GM19193 (cell line): Measurements from ENCODE around the gene RASGRF1.

ENCODE experiments used
- POLR2A ChIP-seq: IDR thresholded peaks from 4 replicates; pipeline ENCODE4 v1.6.1; 2011; ENCODE audit not compliant: insufficient read depth, insufficient read length; ENCODE audit errors: extremely low read depth

Gene RASGRF1

DNA sequence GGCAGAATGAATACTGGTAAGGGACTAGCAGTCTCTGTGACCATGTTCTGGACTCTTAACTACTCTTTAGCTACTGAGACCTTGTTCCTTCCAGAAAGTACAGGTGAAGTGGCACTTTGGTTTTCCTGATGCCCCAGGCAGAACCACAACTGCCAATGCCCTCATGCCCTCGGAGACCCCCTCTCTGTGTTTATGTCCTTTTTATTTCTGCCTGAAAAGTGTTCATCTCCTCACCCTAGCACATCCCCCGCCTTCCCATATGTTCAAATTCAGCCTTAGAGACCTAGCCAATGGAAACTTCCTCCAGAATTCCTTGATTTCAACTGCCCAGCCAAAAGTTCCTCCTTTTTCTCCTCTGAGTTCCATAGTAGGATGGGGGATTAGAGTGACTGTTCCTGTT lies 23.3 kb upstream of the RASGRF1 start:
- TF ChIP-seq POLR2A, result no peak

- no peak for TF ChIP-seq POLR2A
Measured at GRCh38 chr15:79105141-79105540, 14.6 kb upstream of the RASGRF1 start.

- TF ChIP-seq POLR2A, result no peak
Measured at GRCh38 chr15:79102595-79102994, 12.0 kb upstream of the RASGRF1 start.

DNA sequence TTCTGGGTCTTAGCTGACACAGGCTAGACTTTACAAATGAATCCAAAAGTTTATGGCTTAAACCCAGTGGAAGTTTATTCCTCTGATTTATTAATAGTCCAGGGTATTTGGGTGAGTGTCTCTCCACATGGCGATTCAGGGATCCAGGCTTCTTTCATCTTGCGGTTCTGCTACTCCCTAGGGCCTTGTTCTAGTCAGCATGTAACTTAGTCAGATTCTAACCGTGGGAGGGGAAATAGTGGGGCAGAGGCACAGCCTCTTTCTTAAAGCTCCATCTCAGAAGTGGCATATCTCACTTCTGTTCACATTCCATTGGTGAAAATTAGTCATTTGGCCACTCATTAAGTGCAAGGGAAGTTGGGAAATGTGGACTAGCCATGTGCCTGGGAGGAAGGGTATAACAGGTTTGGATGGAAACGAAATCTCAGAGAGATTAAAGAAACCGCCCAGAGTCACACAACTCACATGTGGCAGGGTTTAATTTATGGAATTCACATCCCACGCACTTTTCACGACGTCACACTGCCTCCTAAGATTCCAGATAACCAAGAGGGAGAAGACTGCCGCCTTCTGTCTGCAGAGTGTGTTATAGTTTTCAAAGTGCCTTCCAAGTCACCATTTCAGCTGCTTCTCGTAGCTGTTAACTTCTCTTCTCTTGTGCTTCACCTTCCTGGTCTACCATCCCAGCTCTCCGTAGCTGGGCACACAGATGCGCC lies 11.4 kb upstream of the RASGRF1 start:
- TF ChIP-seq POLR2A, result no peak

GRCh38 chr15:79099692-79100091 lies 9.1 kb upstream of the RASGRF1 start:
- no peak for TF ChIP-seq POLR2A

- no peak for TF ChIP-seq POLR2A
Measured at GRCh38 chr15:79094611-79095021, 4.0 kb upstream of the RASGRF1 start.

DNA sequence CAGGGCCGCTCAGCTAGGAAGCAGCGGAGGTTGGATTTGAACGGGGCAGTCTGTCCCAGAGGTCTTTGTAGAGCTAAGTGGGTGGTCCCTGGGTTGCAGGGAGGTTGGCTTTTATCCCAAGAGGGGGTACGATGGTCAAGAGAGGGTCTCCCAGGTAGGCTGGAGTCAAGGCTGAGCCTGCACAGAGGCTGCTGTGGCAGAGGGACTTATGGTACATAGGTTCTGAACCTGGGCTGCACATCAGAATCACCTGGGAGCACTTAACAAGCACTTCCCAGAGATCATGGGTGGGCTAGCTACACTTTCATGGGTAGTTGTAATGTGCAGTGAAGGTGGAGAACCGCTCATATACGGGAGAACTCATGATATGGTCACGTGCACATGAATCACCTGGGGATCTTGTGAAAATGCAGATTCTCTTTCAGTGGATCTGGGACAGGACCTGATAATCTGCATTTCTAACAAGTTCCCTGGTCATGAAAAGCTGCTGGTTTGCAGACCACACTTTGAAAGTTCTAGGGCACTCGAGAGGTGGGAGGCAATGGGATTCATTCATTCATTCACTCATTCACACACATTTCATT lies 2.9 kb upstream of the RASGRF1 start:
- TF ChIP-seq POLR2A, result no peak

GRCh38 chr15:79092382-79092781 lies 1.8 kb upstream of the RASGRF1 start:
- no peak for TF ChIP-seq POLR2A

- TF ChIP-seq POLR2A, result no peak
Measured at GRCh38 chr15:79091204-79091867, 756 bp upstream of the RASGRF1 start.

GRCh38 chr15:79089890-79090486 lies 592 bp downstream of the RASGRF1 start:
- no peak for TF ChIP-seq POLR2A

DNA sequence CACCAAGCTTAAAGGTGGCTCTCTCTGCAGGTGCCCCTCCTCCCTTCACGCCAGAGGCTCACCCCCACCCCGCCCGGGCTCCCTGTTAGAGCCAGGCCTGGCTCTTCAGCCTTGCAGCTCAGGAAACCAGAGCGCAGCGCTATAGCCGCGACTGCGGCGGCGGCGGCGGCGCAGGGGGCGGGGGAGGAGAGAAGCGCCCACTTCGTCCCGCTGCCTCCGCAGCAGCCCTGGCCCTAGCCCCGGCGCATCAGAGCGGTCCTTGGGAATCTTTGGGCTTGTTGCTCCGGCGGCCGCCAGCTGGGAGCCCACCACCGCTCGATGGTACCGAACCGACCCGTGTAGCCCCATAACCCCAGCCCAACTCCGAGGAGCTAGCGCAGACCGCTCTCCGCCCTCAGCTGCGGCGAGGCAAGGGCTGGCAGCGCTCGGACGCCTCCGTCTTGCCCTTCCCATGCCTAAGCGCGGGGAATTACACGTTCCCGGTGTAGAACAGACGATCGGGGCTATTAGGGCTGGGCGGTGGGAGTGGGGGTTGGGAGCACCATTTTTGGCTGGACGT lies 1.2 kb downstream of the RASGRF1 start:
- TF ChIP-seq POLR2A, result no peak

GRCh38 chr15:79088426-79089205 lies 2.0 kb downstream of the RASGRF1 start:
- TF ChIP-seq POLR2A, result no peak

DNA sequence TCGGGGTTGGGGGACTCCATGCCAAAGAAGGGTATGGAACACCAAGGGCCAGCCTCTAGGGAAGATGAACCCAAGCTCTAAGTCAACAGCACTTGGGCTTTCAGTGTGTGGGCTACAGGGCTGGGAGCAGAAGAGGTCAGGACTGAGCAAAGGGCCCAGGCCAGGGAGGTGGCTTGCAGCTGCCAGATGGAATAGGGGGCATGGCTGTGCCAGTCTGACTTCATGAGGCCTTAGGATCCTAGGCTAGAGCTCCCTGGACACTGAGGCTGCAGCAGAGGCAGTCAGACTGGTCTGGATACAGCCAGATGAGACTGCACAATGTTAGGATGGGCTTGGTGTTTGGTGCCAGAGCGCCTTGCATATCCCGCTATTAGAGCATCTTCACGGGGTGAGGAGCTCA lies 3.8 kb downstream of the RASGRF1 start:
- TF ChIP-seq POLR2A, result no peak

GRCh38 chr15:79084308-79084968 lies 6.1 kb downstream of the RASGRF1 start:
- TF ChIP-seq POLR2A, result no peak

DNA sequence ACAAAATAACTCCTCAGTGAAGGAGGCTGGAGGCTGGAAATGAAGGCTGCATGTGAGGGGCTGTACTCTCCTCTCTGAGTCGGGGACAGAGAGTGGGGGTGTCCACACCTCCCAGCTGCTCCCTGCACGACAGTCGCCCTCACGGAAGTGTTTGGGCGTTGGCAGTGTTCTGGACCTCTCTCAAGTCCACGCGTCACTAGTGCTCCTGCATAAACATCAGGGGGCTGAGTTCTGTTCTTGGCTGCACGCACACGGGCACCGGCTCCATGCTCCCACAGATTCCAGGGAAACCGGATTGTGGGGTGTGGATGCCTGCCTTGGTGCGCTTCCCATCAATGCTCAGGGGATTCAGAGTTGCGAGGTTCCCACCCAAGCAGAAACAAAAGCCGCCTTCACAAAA lies 7.4 kb downstream of the RASGRF1 start:
- TF ChIP-seq POLR2A, result no peak
